Measurements from ENCODE around the gene RBFA.
A peak's percentile ranks its signal among the peaks of the same experiment; 100 is the strongest.

Gene RBFA

DNA sequence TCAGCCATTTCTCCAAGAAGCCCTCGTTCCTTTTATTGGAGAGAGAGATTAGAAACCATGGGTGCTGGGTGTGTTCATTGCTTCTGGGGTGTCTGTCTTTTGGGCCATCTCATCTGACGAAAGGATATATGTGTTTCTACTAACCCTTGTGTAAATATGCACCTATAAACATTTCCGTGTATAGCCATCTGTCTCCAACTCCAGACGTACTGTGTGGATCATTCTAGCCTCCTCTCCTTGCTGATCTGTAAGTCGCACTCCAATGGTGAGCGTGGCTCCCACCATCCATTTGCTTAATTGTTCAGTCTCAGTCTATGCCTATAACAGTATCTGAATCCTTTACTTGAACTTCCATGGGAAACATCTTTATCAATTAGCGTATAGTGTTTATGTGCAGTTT lies 1.8 kb downstream of the RBFA start (continued):
- TF ChIP-seq ZNF324 (tag by site-specific recombination; IDR thresholded peaks at IDR 0.05) (no peak), ZNF394 (tag by site-specific recombination; IDR thresholded peaks at IDR 0.05; ENCODE audit: borderline replicate concordance) (no peak), ZFP41 (tag by site-specific recombination; IDR thresholded peaks at IDR 0.05; ENCODE audit: borderline replicate concordance) (no peak), ATF2 (tag by site-specific recombination; IDR thresholded peaks at IDR 0.05; ENCODE audit: low read depth) (no peak)

DNA sequence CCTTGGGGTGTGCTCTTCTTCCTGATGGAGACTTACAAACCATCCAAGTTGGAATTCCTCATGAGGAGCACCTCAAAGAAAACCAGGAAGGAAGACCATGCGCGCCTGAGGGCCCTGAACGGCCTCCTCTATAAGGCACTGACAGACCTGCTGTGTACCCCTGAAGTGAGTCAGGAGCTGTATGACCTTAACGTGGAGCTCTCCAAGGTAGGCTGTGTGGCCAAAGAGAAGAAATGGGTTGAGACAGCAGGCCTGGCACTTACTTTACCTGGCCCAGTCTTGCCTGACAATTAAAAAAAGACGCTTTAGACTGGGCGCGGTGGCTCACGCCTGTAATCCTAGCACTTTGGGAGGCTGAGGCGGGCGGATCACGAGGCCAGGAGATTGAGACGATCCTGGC lies 3.1 kb downstream of the RBFA start:
- no peak overlapping the region for H3K27ac ChIP-seq (ENCODE audit: extremely low read depth, low read depth, low read length)
- POLR2A ChIA-PET = no interaction called here
- H3K4me3 ChIP-seq (ENCODE audit: low read depth, low read length) = no peak overlapping the region
- no peaks in the 10 kb centered on the region for H3K9me3 ChIP-seq (ENCODE audit: control insufficient read depth, insufficient read depth, low read depth, low read length)
- CTCF ChIA-PET = no interaction called here
- peaks cover 9% of the 10 kb centered on the region; the same call in 1 of the 2 replicates for H3K4me1 ChIP-seq (ENCODE audit: control insufficient read depth, insufficient read depth, low read length)
- TF ChIP-seq AEBP2 (tag by site-specific recombination; IDR thresholded peaks at IDR 0.05; ENCODE audit: borderline replicate concordance) = no peak
- TF ChIP-seq, protein P1, sequence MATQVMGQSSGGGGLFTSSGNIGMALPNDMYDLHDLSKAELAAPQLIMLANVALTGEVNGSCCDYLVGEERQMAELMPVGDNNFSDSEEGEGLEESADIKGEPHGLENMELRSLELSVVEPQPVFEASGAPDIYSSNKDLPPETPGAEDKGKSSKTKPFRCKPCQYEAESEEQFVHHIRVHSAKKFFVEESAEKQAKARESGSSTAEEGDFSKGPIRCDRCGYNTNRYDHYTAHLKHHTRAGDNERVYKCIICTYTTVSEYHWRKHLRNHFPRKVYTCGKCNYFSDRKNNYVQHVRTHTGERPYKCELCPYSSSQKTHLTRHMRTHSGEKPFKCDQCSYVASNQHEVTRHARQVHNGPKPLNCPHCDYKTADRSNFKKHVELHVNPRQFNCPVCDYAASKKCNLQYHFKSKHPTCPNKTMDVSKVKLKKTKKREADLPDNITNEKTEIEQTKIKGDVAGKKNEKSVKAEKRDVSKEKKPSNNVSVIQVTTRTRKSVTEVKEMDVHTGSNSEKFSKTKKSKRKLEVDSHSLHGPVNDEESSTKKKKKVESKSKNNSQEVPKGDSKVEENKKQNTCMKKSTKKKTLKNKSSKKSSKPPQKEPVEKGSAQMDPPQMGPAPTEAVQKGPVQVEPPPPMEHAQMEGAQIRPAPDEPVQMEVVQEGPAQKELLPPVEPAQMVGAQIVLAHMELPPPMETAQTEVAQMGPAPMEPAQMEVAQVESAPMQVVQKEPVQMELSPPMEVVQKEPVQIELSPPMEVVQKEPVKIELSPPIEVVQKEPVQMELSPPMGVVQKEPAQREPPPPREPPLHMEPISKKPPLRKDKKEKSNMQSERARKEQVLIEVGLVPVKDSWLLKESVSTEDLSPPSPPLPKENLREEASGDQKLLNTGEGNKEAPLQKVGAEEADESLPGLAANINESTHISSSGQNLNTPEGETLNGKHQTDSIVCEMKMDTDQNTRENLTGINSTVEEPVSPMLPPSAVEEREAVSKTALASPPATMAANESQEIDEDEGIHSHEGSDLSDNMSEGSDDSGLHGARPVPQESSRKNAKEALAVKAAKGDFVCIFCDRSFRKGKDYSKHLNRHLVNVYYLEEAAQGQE (tag by site-specific recombination; IDR thresholded peaks at IDR 0.05) = peak; percentile 88
- H3K36me3 ChIP-seq (ENCODE audit: control insufficient read depth in 2 of 2, insufficient read depth in 1 of 2, low read length in 2 of 2) = peaks cover 10 to 21% of the 10 kb centered on the region in 2 experiments; a peak in 2 of 3 replicates

- peaks cover 9% of the 10 kb centered on the region; the same call in 1 of the 2 replicates for H3K4me1 ChIP-seq (ENCODE audit: control insufficient read depth, insufficient read depth, low read length)
- POLR2A ChIA-PET = no interaction called here
- no peak overlapping the region for H3K4me3 ChIP-seq (ENCODE audit: low read depth, low read length)
- H3K27ac ChIP-seq (ENCODE audit: extremely low read depth, low read depth, low read length) = no peak overlapping the region
- H3K36me3 ChIP-seq (ENCODE audit: control insufficient read depth in 2 of 2, insufficient read depth in 1 of 2, low read length in 2 of 2) = peaks cover 15 to 24% of the 10 kb centered on the region in 2 experiments; a peak in 2 of 3 replicates
- CTCF ChIA-PET = interaction anchor here (0.7 kb wide), 1 partner anchor 112 kb away, joined by 3 read pairs; no protein-coding TSS in a partner anchor
- no peak for TF ChIP-seq ZNF138 (tag by site-specific recombination; IDR thresholded peaks at IDR 0.05; ENCODE audit: borderline replicate concordance)
- TF ChIP-seq, protein P2, sequence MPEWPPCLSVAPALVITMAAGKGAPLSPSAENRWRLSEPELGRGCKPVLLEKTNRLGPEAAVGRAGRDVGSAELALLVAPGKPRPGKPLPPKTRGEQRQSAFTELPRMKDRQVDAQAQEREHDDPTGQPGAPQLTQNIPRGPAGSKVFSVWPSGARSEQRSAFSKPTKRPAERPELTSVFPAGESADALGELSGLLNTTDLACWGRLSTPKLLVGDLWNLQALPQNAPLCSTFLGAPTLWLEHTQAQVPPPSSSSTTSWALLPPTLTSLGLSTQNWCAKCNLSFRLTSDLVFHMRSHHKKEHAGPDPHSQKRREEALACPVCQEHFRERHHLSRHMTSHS (tag by site-specific recombination; IDR thresholded peaks at IDR 0.05) = no peak
- TF ChIP-seq ZNF548 (tag by site-specific recombination; IDR thresholded peaks at IDR 0.05) = no peak
- TF ChIP-seq ZNF670 (tag by site-specific recombination; IDR thresholded peaks at IDR 0.05; ENCODE audit: low read depth) = no peak
- no peak for TF ChIP-seq GLIS2 (tag by site-specific recombination; IDR thresholded peaks at IDR 0.05)
- no peak for TF ChIP-seq ZNF133 (tag by site-specific recombination; IDR thresholded peaks at IDR 0.05)
- no peak for TF ChIP-seq ZNF830 (tag by site-specific recombination; IDR thresholded peaks at IDR 0.05; ENCODE audit: low read depth)
- no peaks in the 10 kb centered on the region for H3K9me3 ChIP-seq (ENCODE audit: control insufficient read depth, insufficient read depth, low read depth, low read length)
Observed at GRCh38 chr18:80037869-80038630, 3.8 kb downstream of the RBFA start.
